GM18517 (cell line): Measurements from ENCODE around the gene CHST6.
"Not testable (repeated sequence)": the region's sequence is repeated elsewhere in the genome, so short reads cannot be mapped to it uniquely, and the experiment has no call there.

Source experiments
- ATAC-seq: cut with Tn5 transposase; IDR thresholded peaks from one replicate; pipeline ENCODE4 v1.9.1; 2021; ENCODE audit warnings: mild to moderate bottlenecking, moderate library complexity; ENCODE audit not compliant: unreplicated experiment

The CHST6 gene

GRCh38 chr16:75503801-75504200 lies 8.6 kb upstream of the CHST6 start:
- no peak for ATAC-seq

- no peak for ATAC-seq
Observed at GRCh38 chr16:75502916-75503605, 7.8 kb upstream of the CHST6 start.

GRCh38 chr16:75501820-75502219 lies 6.6 kb upstream of the CHST6 start:
- not testable (repeated sequence) for ATAC-seq

GRCh38 chr16:75501359-75501758 lies 6.1 kb upstream of the CHST6 start:
- ATAC-seq: no peak

- not testable (repeated sequence) for ATAC-seq
Observed at GRCh38 chr16:75498605-75499322, 3.5 kb upstream of the CHST6 start.

GRCh38 chr16:75497558-75497957 lies 2.3 kb upstream of the CHST6 start:
- ATAC-seq: no peak

- no peak for ATAC-seq
Observed at GRCh38 chr16:75494661-75495075, 573 bp downstream of the CHST6 start.

- no peak for ATAC-seq
Observed at GRCh38 chr16:75494184-75494583, 1.1 kb downstream of the CHST6 start.

- no peak for ATAC-seq
Observed at GRCh38 chr16:75491876-75492275, 3.4 kb downstream of the CHST6 start.

- ATAC-seq: no peak
Observed at GRCh38 chr16:75488322-75488721, 6.9 kb downstream of the CHST6 start.

GRCh38 chr16:75486676-75487313 lies 8.4 kb downstream of the CHST6 start:
- peak; percentile 58 for ATAC-seq

- no peak for ATAC-seq
Observed at GRCh38 chr16:75486014-75486675, 9.1 kb downstream of the CHST6 start.

- ATAC-seq: no peak
Observed at GRCh38 chr16:75485230-75486013, 9.8 kb downstream of the CHST6 start.

- no peak for ATAC-seq
Observed at GRCh38 chr16:75483222-75483621, 12.0 kb downstream of the CHST6 start.

- no peak for ATAC-seq
Observed at GRCh38 chr16:75482434-75483205, 12.6 kb downstream of the CHST6 start.

GRCh38 chr16:75481475-75481874 lies 13.8 kb downstream of the CHST6 start:
- no peak for ATAC-seq

- ATAC-seq: no peak
Observed at GRCh38 chr16:75479421-75479990, 15.7 kb downstream of the CHST6 start.

GRCh38 chr16:75478480-75479345 lies 16.5 kb downstream of the CHST6 start:
- ATAC-seq: no peak
